GM18951 (cell line): ENCODE measurements around the gene MGAT3.

ENCODE experiments used
- POLR2A ChIP-seq: IDR thresholded peaks from 4 replicates; pipeline ENCODE4 v1.6.1; 2011; ENCODE audit warnings: mild to moderate bottlenecking; ENCODE audit not compliant: insufficient read length, insufficient read depth; ENCODE audit errors: extremely low read depth
- in situ Hi-C: fragments of 300-500 bp; cut with MboI; formaldehyde crosslinking; loops from one replicate; pipeline ENCODE4 v1.12.0; 2022; ENCODE audit warnings: low sequenced_read_pairs, mixed read lengths, inconsistent platforms; ENCODE audit not compliant: unreplicated experiment

Gene MGAT3

DNA sequence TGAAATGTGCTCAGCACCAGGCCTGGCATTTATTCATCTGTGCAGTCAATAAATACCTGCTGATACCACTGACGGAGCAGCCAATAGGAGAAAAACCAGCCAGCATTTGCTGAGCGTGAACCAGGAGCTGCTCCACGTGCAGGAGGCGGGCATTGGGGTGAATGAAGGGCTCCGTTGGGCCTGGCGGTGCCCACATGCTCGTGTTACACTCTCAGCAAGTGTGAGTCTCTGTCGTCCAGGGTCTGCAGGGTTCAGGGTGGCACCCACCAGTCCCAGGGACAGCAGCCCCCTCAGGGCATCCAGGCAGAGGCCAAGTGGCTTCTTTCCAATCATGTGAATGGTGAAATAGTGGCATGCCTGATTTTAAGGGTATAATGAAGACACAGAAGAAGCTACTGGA lies 79.9 kb downstream of the MGAT3 start:
- in situ Hi-C loops, result loop anchor here (5.0 to 25.0 kb wide), 2 partner anchors 496 to 801 kb away; partner anchors contain the start of gene ADSL
- no peak for TF ChIP-seq POLR2A

GRCh38 chr22:39537975-39538374 lies 81.2 kb downstream of the MGAT3 start:
- TF ChIP-seq POLR2A, result no peak
- in situ Hi-C loops, result loop anchor here (5.0 to 25.0 kb wide), 2 partner anchors 494 to 799 kb away; partner anchors contain the start of gene ADSL
